ENCODE measurements around the gene CLCN3. TPM values are rescaled to one million over a fixed set of nuclear protein-coding genes. Genes with fewer than 3 reads are reported as not detected.

Gene CLCN3
- total RNA-seq, 1 experiment from 2014 or later, result 9.8 TPM

DNA sequence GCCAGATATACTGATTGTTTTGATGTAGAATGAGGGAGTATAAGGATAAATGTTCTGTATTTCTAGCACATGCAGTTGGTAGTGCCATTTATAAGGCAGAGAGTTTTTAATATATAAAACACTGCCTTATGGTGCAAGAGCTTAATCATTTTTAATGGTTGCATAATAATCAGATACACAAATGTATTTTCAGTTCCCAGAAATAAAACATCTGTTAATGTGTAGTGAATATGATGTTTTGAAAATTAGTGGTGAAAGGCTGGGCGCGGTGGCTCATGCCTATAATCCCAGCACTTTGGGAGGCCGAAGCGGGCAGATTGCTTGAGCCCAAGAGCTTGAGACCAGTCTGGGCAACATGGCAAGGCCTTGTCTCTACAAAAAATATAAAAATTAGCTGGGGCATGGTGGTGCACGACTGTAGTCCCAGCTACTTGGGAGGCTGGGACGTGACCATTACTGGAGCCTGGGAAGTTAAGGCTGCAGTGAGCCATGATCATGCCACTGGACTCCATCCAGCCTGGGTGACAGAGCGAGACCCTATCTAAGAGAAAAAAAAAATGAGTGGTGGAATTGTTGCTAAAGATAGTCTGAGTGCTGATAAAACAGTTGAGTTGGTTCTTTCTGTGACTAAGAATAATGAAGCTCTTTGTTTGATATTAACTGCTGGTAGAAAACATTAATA, 29.3 kb downstream of the CLCN3 start:
- DNase-seq (ENCODE audit: low spot score), result no peak
- in situ Hi-C loops (cut with HindIII; ENCODE audit: low sequenced_read_pairs), result no loop called here

DNA sequence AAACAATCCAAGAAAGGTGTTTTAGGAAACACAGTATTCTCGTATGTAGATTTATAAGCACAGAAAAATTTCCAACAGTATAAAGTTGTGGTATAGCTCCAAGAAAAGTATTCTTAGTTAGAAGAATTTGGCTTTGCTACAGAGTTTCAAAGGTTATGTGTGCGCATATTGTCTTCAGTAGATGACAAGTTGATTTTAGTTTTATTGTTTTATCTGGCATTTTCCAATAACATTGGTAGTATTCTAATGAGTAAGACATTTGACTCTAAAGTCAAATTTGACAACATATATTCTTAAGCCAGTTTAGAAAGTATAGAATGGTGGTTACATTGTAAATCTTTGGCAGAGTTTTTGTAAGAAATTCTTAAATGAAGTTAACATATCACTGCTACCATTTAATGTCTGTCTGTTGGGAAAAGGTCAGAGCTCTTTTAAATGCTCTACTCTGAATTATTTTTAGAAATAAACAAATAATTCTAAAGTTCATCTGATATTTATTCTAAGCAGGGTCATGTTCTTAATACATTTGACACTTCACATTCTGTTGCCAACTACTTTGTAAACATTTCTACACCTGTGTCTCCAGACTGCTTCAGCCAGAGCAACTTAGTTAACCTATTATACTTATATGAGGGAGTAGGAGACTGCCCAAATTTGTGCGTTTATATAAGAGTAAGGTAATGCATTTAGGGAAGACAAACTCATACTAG, 30.0 kb downstream of the CLCN3 start:
- no peak for DNase-seq (ENCODE audit: low spot score)
- in situ Hi-C loops (cut with HindIII; ENCODE audit: low sequenced_read_pairs), result no loop called here

DNA sequence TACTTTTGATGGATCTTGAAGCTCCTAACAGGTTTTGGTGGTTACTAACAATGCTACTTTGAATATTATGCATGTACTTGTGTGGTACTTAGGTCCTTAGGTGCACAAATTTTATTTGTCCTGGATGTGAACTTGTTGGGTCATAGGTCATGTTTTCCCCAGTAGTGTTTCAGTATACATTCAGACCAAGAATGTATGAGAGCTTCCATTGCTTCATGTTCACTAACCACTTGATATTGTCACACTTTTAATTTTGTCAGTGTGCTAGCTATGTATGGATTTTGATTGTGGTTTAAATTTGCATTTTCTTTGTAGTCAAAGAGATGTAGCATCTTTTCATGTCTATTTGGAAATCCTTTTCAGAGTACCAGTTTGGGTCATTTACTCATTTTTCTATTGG, 32.2 kb downstream of the CLCN3 start:
- in situ Hi-C loops (cut with HindIII; ENCODE audit: low sequenced_read_pairs), result no loop called here
- DNase-seq (ENCODE audit: low spot score), result no peak

DNA sequence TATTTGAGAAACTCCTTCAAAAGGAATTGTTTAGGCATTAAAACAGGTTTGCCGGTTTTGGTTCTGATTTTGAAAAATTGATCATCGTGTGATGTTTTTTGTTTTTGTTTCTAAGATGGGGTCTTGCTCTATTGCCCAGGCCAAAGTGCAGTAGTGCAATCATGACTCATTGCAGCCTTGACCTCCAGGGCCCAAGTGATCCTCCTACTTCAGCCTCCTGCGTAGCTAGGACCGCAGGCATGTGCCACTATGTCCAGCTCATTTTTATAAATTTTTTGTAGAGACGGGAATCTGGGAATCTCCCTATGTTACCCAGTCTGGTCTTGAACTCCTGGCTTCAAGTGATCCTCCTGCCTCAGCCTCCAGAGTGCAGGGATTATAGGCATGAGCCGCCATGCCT, 35.0 kb downstream of the CLCN3 start:
- in situ Hi-C loops (cut with HindIII; ENCODE audit: low sequenced_read_pairs), result no loop called here
- DNase-seq (ENCODE audit: low spot score), result no peak

DNA sequence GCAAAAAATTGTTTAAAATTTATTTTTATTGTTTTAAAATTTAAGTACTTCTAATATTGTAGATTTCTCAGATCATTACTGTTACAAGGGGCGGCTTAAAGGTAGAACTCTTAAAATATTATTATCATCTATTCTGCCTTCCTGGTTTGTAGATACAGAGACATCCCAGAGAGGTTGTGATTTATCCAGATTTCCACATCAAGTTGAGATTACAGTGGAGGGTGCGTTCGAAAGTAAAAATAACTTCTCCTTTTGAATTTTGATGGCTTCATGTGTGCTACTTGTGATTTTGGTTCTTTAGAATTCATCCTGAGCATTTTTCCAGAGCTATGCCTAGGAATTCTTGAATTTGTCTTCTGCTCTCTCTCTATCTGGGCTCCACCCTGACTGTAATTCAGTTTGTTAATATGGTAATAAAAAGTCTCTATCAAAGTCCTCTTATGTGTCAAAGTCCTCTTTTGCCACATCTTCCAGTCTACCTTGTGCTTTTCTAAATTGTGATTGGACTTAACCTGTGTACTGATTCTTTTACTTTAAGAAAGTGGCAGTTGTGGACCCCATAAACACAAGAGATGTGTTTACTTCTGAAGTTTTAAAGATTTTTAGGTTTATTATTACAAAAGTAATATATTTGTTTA, 37.2 kb downstream of the CLCN3 start:
- in situ Hi-C loops (cut with HindIII; ENCODE audit: low sequenced_read_pairs), result no loop called here
- DNase-seq (ENCODE audit: low spot score), result no peak

DNA sequence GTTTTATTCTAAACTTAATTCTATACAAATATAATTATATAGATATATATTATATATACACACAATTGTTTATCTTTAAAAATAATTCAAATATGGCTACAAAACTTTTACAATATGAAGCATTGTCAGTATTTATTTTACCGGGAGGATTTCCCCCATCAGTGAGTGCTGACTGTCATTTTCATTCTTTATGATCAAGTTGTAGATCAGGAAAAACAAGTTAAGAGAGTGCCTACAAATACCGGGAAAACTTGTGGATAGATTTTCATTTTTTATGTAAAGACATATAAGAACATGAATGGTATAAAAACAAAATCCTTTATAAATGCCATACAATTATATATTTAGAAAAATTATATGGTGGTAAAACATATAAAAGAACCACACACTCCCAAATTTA, 37.8 kb downstream of the CLCN3 start:
- no peak for DNase-seq (ENCODE audit: low spot score)
- in situ Hi-C loops (cut with HindIII; ENCODE audit: low sequenced_read_pairs), result no loop called here

DNA sequence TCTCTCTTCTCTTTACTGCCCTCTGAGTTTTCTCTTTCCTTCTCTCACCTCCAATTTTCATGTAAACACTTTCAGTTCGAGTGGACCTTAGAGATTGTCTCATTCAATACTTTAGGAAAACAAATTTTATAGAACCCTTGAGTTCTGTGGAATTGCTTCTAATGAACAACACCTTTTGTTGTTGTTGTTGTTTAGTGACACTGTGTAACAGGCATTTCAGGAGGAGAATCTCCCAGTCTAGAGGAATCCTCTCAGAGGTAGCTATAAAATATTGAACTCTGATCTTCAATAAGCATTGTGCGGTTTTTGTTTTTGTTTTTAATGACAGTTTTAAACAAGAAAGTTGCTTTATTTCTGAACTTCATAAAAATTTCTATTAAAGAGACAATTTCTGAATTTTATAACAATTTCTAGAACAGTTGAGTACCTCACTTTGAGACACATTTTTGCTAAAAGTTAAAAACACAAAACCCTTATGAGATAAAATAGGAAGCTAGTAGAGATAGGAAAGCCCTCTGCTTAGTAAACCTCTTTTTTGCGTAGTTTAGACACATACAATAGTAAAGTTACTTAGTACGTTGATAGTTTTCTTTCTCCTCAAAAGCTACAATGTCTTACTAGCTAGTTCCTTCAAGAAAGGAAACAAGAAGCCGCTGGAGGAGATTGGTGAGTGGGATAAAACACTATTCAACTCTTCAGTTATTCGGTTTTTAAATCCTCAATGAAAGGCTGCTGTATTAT, 38.8 kb downstream of the CLCN3 start:
- DNase-seq (ENCODE audit: low spot score), result no peak
- in situ Hi-C loops (cut with HindIII; ENCODE audit: low sequenced_read_pairs), result no loop called here

DNA sequence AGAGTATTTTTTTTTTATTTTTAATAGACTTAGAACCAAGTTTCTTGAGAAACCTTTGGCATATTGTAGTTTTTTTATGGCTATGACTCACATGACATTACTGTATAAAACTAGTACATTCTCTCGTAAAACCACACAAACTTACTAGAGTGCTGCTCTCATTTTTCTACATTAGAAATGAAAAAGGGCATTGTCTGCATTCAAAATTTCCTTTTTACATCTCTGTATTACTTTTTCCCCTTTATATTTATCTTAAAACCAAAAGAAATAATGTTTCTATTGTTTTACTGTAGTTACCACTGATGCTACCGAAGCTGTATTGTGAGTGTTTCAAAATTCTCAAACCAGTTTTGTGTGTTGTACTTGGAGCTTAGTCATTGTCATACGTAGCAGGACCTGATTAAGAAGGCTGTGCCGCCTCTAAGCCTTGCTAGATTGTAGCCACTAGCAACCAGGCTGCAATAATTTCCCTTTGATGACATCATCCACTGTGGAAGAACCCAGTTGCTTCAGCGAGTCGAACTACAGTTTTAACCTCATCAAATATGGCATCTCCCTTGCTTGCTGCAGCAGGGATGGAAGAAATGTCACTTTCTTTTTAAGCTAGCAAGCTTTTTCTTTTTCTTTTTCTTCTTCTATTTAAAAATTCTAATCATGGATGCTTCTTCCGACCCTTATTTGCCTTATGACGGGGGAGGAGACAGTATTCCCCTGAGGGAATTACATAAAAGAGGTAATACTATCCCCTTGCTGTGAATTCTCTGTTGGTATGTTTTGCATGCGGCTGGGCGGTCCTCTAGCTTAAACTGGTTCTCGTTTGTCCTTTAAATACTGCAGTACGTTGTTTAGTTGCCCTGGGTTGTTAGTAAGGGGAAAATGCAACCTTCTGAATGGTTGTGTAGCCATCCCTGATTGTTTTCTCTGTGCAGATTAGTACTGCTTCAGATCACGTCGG, 39.6 kb downstream of the CLCN3 start:
- in situ Hi-C loops (cut with HindIII; ENCODE audit: low sequenced_read_pairs), result no loop called here
- peak; percentile 98 for DNase-seq (ENCODE audit: low spot score)

DNA sequence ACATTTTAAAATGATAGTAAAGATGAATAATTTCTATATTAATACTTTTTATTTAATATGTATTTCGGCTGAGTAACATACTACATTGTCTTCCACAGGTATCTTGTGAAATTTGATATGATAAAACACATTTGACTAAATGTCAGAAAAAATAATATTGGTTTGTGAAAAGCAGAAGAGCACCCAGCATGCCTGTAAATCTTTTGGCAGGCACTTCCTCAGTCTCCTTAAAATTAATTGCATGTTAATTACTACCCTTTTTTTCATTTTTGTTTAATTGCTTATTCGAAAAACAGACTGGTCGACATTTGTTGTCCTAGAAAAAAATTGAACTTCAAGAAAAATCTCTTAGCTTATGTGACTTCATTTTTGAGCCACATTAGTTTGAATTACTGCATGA, 40.6 kb downstream of the CLCN3 start:
- peak; percentile 37 for DNase-seq (ENCODE audit: low spot score)
- in situ Hi-C loops (cut with HindIII; ENCODE audit: low sequenced_read_pairs), result no loop called here

DNA sequence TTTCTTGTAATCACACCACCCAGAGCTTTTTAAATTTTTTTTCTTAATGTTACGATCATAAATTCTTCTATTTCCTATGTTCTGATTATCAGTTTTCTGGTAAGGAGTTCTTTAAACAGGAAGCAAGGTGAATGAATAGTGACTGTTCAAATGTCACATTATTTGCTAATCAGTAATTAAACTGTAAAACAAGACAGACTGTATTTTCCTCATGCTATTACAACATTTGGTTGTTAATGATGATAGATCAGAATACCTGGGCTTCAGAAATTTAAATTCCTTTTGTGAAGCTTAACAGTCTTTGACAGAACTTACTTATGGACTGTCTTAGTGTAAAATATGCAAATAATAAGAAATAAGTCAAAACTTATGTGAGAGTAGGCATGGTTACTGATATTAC, 41.4 kb downstream of the CLCN3 start:
- no peak for DNase-seq (ENCODE audit: low spot score)
- in situ Hi-C loops (cut with HindIII; ENCODE audit: low sequenced_read_pairs), result no loop called here

DNA sequence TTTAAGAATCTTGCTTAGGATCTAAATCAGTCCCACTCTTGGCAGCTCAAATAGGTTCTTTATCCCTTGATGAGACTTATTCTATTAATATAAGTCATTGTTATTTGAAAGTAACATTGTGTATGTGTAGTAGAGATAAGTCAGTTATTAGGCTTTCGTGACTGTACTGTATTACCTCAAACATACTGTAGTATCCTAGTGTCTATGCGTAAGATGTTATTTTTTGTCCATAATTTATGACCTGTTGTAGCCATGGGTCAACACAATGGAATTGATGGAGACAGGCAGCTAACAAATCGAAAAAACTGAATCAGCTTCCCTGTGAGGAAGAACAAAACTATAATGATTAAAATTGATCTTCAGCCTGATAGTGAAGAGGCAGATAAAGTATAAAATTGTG, 41.8 kb downstream of the CLCN3 start:
- in situ Hi-C loops (cut with HindIII; ENCODE audit: low sequenced_read_pairs), result no loop called here
- DNase-seq (ENCODE audit: low spot score), result no peak

DNA sequence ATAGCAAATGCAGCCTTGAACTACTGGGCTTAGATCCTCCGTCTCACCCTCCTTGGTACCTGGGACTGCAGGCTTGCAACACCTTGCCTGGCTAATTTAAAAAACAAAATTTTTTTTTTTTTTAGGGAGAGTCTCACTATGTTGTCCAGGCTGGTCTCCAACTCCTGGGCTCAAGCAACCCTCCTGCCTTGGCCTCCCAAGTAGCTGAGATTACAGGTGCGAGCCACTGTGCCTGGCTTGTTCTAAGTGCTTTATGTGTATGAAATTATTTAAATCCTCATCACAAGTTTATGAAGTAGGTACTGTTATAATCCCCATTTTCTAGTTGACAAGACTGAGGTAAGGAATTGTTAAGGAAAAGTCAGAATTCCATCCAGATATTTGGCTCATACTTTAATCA, 43.0 kb downstream of the CLCN3 start:
- in situ Hi-C loops (cut with HindIII; ENCODE audit: low sequenced_read_pairs), result no loop called here
- no peak for DNase-seq (ENCODE audit: low spot score)

DNA sequence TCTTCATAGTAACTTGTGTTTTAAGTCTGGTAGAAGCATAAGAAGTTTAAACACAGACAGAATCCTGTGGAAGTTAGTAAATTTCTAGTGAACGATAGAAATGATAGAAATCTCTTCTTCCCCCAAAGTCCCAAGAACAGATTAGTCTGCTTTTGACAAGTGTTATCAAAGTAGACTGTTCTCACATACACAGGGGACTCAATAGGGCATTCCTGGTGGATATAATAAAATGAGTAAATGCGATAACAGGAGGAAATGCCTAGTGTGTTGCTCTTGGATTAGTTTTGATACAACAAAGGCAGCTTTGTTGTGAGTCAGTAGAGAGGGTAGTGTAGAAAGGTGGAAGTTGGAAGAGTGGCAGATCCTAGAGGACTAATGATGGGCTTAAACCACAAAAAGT, 43.5 kb downstream of the CLCN3 start:
- in situ Hi-C loops (cut with HindIII; ENCODE audit: low sequenced_read_pairs), result no loop called here
- DNase-seq (ENCODE audit: low spot score), result no peak

DNA sequence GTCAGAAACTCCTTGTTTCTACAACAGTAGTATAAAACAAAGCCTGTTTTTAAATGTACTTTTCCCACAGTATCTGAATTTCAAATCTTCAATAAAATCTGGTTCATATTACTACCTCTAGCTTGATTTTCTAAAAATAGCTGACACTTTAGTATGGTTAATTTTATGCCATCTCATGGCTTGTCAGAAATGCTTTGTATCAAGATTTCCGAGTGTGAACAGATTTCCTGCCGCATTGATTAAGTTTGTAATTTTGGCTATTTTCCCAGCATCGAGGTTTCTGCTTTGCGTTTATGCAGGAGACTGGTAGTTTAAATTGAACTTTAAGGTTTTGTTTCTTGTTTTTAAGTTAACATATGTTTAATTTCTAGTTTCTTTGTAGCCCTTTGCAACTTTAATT, 44.2 kb downstream of the CLCN3 start:
- in situ Hi-C loops (cut with HindIII; ENCODE audit: low sequenced_read_pairs), result no loop called here
- DNase-seq (ENCODE audit: low spot score), result no peak

DNA sequence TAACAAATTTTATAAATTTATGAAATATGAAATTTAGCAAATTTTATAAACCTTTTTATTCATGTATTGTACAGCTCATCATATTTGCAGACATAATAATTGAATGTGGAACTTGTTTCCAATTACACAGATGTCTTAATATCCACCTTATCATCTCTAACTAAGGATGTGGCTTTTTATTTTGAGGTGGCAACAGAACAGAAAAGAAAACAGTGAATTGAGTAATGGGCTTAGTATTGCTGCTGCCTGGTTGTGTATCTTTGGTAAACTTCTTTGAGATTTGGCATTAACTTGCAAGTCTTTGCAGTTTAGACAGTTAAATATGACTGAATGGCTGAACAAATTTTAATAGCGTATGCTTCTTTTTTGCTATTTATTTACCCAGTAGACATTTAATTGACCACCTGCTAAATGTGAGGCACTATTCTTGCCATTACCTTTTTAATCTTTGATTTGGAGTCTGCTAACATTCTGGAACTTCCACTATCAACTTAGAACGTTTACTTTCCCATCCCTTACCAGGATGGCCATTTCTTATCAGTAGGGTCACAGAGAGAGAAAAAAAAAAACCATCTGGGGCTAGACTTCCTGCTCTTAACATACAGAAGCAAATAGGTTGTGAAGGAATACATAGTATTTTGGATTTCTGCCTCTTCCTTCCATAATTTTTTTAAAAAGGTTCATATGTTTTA, 44.8 kb downstream of the CLCN3 start:
- in situ Hi-C loops (cut with HindIII; ENCODE audit: low sequenced_read_pairs), result no loop called here
- no peak for DNase-seq (ENCODE audit: low spot score)

DNA sequence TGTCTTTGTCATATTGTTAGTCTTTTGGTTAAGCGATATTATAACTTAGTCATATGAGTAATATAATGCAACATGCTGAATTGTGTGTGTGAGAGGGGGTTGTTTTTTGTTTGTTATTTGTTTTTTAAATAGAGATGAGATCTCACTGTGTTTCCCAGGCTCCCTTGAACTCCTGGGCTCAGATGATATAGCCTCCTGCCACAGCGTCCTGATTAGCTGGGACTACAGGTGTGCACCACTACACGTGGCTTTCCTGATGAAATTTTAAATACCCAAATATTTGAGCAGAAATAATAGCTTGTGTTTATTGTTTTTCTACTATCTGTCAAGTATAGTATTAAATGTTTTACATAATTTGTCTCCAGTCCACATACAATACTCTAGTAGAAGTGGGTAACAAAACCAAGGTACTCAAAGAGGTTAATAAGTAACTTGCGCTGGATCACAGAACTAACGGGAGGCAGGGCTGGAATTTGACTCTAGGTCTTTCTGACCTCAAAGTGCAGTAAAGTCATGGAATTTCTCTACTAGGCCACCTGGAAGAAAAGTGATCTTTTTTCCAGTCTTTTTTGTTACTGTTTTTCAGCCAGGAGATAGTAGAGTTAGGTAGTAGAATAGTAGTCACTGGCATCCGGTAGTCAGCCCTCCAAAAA, 47.8 kb downstream of the CLCN3 start:
- no peak for DNase-seq (ENCODE audit: low spot score)
- in situ Hi-C loops (cut with HindIII; ENCODE audit: low sequenced_read_pairs), result no loop called here

DNA sequence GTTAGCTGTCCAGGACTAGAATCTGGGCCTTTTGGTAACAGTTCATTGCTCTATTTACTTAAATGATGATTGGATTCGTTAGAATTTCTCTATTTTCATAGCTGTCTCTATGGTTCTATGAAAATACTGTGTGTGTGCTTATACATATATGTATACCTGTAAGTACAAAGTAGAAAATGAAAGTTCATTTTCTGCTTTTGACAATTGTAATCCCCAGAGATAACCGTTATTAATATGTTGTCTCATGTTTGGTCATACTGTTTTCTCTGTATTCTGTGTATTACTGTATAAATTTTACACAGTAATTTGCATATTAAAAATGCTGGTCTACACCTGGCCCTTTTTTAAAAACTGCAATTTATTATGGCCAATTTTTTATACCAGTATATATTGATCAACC, 55.4 kb downstream of the CLCN3 start:
- no peak for DNase-seq (ENCODE audit: low spot score)
- in situ Hi-C loops (cut with HindIII; ENCODE audit: low sequenced_read_pairs), result no loop called here

DNA sequence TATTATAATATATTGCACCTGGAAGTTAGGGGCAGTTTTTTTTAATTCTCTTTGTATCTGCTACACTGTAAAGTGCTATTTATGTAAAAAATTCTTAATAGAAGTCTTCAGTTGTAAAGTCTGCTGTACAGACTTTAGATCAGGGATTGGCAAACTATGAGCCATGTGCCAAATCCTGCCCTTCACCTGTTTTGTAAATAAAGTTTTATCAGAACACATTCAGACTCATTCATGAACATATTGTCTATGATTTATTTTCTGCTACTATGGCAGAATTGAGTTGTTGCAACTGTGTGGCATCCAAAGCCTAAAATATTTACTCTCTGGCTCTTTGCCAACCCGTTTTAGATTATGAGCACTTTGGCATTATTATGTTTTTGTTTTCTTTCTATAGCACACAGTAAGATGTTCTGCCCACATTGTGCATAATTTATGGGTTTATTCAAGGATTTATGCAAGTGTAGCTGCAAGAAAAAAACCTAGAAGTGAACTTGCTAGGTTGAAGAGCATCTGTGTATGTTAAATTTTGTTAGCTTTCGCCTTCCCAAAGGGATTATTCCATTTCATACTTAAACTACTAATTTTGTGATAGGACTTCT, 56.9 kb downstream of the CLCN3 start:
- in situ Hi-C loops (cut with HindIII; ENCODE audit: low sequenced_read_pairs), result no loop called here
- DNase-seq (ENCODE audit: low spot score), result no peak
